ENCODE results near the gene SOX30.

- TF ChIP-seq CTCF (IDR thresholded peaks at IDR 0.05) (no peak), POLR2A (IDR thresholded peaks at IDR 0.05) (no peak)
These were observed 70.3 kb downstream of the SOX30 start for GRCh38 chr5:157581901-157582300.

Data from esophagus squamous epithelium (tissue), 4 donors.